HG03432 (cell line): ENCODE measurements around the gene RTP1.
"Not testable (repeated sequence)": the region's sequence is repeated elsewhere in the genome, so short reads cannot be mapped to it uniquely, and the experiment has no call there.

Experiments used
- ATAC-seq: cut with Tn5 transposase; IDR thresholded peaks from one replicate; pipeline ENCODE4 v1.9.1; 2021; ENCODE audit warnings: mild to moderate bottlenecking, moderate library complexity; ENCODE audit not compliant: unreplicated experiment

RTP1 gene

GRCh38 chr3:187197335-187197649 is at the start of gene RTP1:
Gene RTP1 (plus strand): TSS chr3:187197486. CDS start chr3:187197516, 30 bp downstream.
- no peak for ATAC-seq

GRCh38 chr3:187150186-187150585 is 47.1 kb upstream of the RTP1 start:
- no peak for ATAC-seq

- no peak for ATAC-seq
Measured at GRCh38 chr3:187150599-187150998, 46.7 kb upstream of the RTP1 start.

GRCh38 chr3:187161556-187161955 is 35.7 kb upstream of the RTP1 start:
- ATAC-seq, result no peak

- ATAC-seq, result no peak
Measured at GRCh38 chr3:187162265-187162953, 34.9 kb upstream of the RTP1 start.

GRCh38 chr3:187165144-187165543 is 32.1 kb upstream of the RTP1 start:
- no peak for ATAC-seq

- no peak for ATAC-seq
Measured at GRCh38 chr3:187166750-187167149, 30.5 kb upstream of the RTP1 start.

- ATAC-seq, result no peak
Measured at GRCh38 chr3:187167777-187168176, 29.5 kb upstream of the RTP1 start.

GRCh38 chr3:187169231-187169960 is 27.9 kb upstream of the RTP1 start:
- no peak for ATAC-seq

GRCh38 chr3:187170911-187171310 is 26.4 kb upstream of the RTP1 start:
- ATAC-seq, result not testable (repeated sequence)

- no peak for ATAC-seq
Measured at GRCh38 chr3:187172929-187173328, 24.4 kb upstream of the RTP1 start.

- ATAC-seq, result no peak
Measured at GRCh38 chr3:187181454-187182170, 15.7 kb upstream of the RTP1 start.

- ATAC-seq, result peak; percentile 60
Measured at GRCh38 chr3:187183210-187183862, 13.9 kb upstream of the RTP1 start.

- no peak for ATAC-seq
Measured at GRCh38 chr3:187183903-187184302, 13.4 kb upstream of the RTP1 start.

GRCh38 chr3:187185759-187186158 is 11.5 kb upstream of the RTP1 start:
- ATAC-seq, result no peak

GRCh38 chr3:187186375-187186774 is 10.9 kb upstream of the RTP1 start:
- peak; percentile 25 for ATAC-seq

GRCh38 chr3:187186801-187187421 is 10.4 kb upstream of the RTP1 start:
- peak; percentile 56 for ATAC-seq

- ATAC-seq, result no peak
Measured at GRCh38 chr3:187188931-187189330, 8.4 kb upstream of the RTP1 start.

- ATAC-seq, result no peak
Measured at GRCh38 chr3:187191271-187191670, 6.0 kb upstream of the RTP1 start.

- ATAC-seq, result no peak
Measured at GRCh38 chr3:187193181-187193580, 4.1 kb upstream of the RTP1 start.
